Measurements from ENCODE around the gene ALDH7A1. TPM values are rescaled to one million over a fixed set of nuclear protein-coding genes. Genes with fewer than 3 reads are reported as not detected.
A peak's percentile ranks its signal among the peaks of the same experiment; 100 is the strongest.
"Not testable (repeated sequence)": the region's sequence is repeated elsewhere in the genome, so short reads cannot be mapped to it uniquely, and the experiment has no call there.

ALDH7A1 gene
- 10 to 100 TPM; 15.4 to 16.9 TPM for total RNA-seq

DNA sequence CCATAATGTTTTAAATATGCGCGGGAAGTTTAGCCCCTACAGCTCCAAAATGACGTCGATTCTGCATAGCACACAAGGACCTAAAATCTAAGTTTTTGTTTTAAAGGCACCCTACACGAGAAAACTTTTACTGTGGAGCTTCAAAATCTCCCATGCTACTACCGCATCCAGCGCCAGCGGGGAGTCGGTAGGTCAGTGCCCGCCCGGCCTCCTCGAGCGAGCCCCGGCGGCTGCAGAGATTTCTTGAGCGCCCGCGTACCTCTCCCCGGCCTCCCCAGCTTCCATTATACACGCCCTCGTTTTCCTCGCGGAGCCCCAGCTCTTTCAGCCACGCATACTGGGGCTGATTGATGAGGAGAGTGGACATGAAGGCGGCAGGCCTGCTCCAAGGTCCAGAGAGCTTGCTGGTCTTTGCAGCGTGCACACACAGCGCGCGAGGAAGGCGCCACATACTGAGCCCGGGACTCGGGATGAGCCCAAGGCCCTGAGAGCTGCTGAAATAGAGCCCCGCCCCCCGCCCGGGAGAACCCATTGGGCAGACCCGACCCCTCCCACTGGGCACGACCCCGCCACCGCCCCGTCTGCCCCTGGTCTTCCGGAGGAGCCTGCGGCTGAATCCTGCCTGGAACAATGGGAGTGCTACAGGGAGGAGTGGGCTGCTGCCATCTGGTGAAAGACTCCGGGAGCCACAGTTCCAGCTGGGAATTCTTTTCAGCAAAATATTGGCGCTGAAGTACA lies at the start of gene ALDH7A1:
Gene ALDH7A1, minus strand, starts transcription at position 472 of the 738 bp plus-strand sequence. Its CDS starts 21 bp downstream, at position 451.
- peaks cover 5% of the 10 kb centered on the region for H3K36me3 Mint-ChIP-seq
- H3K27ac Mint-ChIP-seq, result peak within 1 kb of the TSS; percentile 60
- peaks cover 7% of the 10 kb centered on the region for H3K4me1 Mint-ChIP-seq
- H3K9me3 Mint-ChIP-seq, result peaks cover 4% of the 10 kb centered on the region
- DNase-seq, result peak; percentile 51
- peak within 1 kb of the TSS; percentile 82 for H3K4me3 Mint-ChIP-seq
- H3K27me3 Mint-ChIP-seq, result no peaks in the 10 kb centered on the region

DNA sequence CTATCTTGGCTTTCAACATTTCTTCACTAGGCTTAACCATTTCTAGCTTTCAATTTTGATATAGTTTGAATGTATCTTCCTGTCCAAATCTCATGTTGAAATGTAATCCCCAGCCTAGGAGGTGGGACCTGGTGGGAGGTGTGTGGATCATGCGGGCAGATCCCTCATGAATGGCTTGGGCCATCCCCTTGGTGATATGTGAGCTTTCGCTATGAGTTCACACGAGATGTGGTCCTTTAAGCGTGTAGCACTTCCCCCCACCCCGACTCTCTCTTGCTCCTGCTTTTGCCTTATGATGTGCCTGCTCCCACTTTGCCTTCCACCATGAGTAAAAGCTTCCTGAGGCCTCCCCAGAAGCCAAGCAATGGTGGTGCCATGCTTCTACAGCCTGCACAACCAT lies 46.4 kb upstream of the ALDH7A1 start:
- H3K4me1 Mint-ChIP-seq, result no peaks in the 10 kb centered on the region
- H3K36me3 Mint-ChIP-seq, result no peaks in the 10 kb centered on the region
- DNase-seq, result no peak
- H3K4me3 Mint-ChIP-seq, result no peak overlapping the region
- H3K27ac Mint-ChIP-seq, result no peak overlapping the region
- peaks cover 6% of the 10 kb centered on the region for H3K9me3 Mint-ChIP-seq
- H3K27me3 Mint-ChIP-seq, result no peaks in the 10 kb centered on the region

DNA sequence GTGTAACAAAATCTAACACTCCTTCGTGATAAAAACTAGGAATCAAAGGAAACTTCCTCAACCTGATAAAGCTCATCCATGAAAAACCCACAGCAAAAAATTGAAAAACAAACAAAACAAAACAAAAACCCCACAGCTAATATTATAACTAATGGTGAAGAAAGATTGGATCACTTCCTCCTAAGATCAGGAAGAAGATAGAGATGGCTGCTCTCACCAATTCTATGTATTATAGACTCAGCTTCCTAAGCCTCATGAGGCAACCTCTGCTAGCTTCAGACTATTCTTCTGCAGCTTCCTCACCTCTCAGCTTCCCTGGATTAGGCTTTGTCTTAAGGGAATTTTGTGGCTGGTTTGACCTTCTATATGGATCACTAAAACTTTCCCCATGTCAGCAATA lies 45.8 kb upstream of the ALDH7A1 start:
- DNase-seq, result no peak
- Mint-ChIP-seq H3K36me3 (no peaks in the 10 kb centered on the region), H3K9me3 (peaks cover 6% of the 10 kb centered on the region), H3K4me1 (no peaks in the 10 kb centered on the region), H3K27me3 (no peaks in the 10 kb centered on the region), H3K27ac (no peak overlapping the region), H3K4me3 (no peak overlapping the region)

DNA sequence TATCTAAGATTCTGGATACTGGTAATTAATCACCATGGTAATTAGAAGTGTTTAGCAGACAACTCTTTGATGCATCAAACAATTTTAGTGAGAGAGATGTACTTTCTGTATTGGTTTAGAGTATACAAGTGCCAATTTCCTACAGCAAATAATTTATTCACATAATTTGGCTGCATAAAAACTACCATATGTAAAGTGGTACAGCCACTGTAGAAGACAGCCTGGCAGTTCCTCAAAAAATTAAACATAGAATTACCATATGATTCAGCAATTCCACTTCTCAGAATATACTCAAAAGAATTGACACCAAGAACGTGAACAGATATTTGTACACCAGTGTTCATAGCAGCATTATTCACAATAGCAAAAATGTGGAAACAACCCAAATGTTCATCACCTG lies 41.9 kb upstream of the ALDH7A1 start:
- Mint-ChIP-seq H3K4me1 (no peaks in the 10 kb centered on the region), H3K27me3 (no peaks in the 10 kb centered on the region), H3K36me3 (no peaks in the 10 kb centered on the region), H3K4me3 (no peak overlapping the region), H3K27ac (no peak overlapping the region), H3K9me3 (no peaks in the 10 kb centered on the region)
- no peak for DNase-seq

DNA sequence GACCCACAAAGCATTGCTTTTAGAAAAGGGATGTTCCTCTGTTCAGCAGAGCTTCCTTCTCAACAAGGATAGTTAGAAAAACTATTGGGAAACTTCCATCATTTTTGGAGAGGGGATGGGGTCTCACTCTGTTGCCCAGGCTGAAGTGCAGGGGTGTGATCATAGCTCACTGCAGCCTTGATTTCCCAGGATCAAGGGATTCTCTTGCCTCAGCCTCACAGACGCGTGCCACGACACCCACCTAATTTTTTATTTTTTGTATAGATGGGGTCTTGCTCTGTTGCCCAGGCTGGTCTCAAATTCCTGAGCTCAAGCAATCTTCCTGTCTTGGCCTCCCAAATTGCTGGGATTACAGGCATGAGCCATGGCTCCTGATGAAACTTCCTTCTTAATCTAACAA lies 40.6 kb upstream of the ALDH7A1 start:
- no peaks in the 10 kb centered on the region for H3K4me1 Mint-ChIP-seq
- H3K27me3 Mint-ChIP-seq, result no peaks in the 10 kb centered on the region
- no peaks in the 10 kb centered on the region for H3K36me3 Mint-ChIP-seq
- H3K9me3 Mint-ChIP-seq, result no peaks in the 10 kb centered on the region
- H3K27ac Mint-ChIP-seq, result no peak overlapping the region
- no peak for DNase-seq
- H3K4me3 Mint-ChIP-seq, result no peak overlapping the region

DNA sequence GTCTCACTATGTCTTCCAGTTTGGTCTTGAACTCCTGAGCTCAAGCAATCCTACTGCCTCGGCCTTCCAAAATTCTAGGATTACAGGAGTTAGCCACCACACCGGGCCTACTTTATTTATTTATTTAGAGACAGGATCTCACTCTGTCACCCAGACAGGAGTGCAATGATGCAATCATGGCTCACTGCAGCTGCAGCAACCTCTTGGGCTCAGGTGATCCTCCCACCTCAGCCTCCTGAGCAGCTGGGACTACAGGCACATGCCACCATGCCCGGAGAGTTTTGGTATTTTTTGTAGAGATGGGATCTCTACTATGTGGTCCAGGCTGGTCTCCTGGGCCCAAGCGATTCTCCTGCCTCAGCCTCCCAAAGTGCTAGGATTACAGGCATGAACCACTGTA lies 38.5 kb upstream of the ALDH7A1 start:
- no peak overlapping the region for H3K4me3 Mint-ChIP-seq
- no peaks in the 10 kb centered on the region for H3K4me1 Mint-ChIP-seq
- DNase-seq, result no peak
- H3K36me3 Mint-ChIP-seq, result no peaks in the 10 kb centered on the region
- no peaks in the 10 kb centered on the region for H3K9me3 Mint-ChIP-seq
- H3K27me3 Mint-ChIP-seq, result no peaks in the 10 kb centered on the region
- H3K27ac Mint-ChIP-seq, result no peak overlapping the region

DNA sequence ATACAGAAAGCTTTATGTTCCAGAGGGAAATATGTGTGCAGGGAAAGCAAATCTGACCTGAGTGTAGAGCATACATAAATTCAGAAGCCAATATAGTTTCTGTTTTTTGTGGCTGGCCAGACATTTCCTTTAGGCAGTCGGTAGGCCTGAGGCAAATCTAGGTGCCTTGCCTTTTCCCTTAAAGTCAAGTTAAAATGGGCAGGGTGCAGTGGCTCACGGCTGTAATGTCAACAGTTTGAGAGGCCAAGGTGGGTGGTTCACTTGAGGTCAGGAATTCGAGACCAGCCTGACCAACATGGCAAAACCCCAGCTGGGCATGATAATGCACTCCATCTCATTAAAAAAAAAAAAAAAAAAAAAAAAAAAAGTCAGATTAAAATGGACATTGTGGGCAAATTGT lies 36.9 kb upstream of the ALDH7A1 start:
- H3K27ac Mint-ChIP-seq, result no peak overlapping the region

DNA sequence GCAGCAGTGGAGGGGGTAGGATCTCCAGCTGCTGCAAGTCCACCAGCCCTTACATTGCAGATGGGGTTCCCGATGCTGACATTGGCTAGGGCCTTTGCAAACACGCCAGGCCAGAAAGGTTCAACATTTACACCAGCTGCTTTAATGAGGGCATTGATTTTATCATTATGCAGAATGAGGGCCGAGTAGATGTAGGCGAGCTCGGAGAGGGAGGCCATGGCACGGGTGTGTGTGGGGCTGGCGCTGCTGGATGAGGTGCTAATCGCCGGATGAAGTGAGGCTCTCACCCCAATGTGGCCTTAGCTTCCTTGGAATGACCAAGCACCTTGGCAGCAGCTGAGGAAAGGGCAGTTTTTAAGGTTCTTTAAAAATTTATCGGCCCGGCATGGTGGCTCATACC lies 33.1 kb upstream of the ALDH7A1 start:
- H3K27me3 Mint-ChIP-seq, result no peaks in the 10 kb centered on the region
- H3K4me3 Mint-ChIP-seq, result no peak overlapping the region
- no peak for DNase-seq
- H3K4me1 Mint-ChIP-seq, result peaks cover 8% of the 10 kb centered on the region
- no peak overlapping the region for H3K27ac Mint-ChIP-seq
- H3K9me3 Mint-ChIP-seq, result no peaks in the 10 kb centered on the region
- peaks cover 9% of the 10 kb centered on the region for H3K36me3 Mint-ChIP-seq

More for the DNA sequence above, 36.9 kb upstream of the ALDH7A1 start:
- Mint-ChIP-seq H3K4me1 (no peaks in the 10 kb centered on the region), H3K36me3 (no peaks in the 10 kb centered on the region), H3K27me3 (no peaks in the 10 kb centered on the region), H3K4me3 (no peak overlapping the region), H3K9me3 (no peaks in the 10 kb centered on the region)
- no peak for DNase-seq

DNA sequence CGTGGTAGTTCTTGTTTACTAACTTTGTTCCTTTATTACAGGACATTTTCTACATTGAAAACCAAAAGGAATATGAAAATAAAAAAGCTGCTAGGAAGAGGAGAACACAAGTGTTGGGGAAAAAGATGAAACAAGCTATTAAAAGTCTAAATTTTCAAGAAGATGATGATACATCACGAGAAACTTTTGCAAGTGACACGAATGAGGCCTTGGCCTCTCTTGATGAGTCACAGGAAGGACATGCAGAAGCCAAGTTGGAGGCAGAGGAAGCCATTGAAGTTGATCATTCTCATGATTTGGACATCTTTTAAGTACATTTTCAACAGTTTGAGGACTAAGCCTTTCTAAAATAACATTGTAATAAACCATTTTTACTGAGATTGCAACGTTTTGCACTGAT lies 29.5 kb upstream of the ALDH7A1 start:
- no peaks in the 10 kb centered on the region for H3K9me3 Mint-ChIP-seq
- H3K27ac Mint-ChIP-seq, result peak overlapping the region; percentile 57
- DNase-seq, result no peak
- H3K4me3 Mint-ChIP-seq, result no peak overlapping the region
- H3K27me3 Mint-ChIP-seq, result no peaks in the 10 kb centered on the region
- peaks cover 8% of the 10 kb centered on the region for H3K4me1 Mint-ChIP-seq
- peaks cover 11% of the 10 kb centered on the region for H3K36me3 Mint-ChIP-seq

DNA sequence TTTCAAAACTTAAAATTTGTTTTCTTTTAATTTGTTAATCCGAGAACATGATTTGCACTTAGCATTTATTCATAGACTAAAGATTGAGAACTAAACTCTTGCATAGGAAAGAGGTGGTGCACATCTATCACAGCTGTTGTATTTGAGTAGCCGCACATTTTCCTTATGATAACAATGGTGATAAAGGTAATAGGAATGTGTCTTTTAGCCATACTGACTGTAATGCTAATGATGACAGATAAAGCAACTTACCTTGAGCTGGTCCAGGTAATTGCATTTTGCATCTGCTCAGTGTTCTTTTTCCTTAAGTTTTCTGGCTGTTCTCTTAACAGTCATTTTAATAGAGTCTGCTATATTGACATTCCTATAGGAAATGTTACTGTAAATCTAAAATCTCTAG lies 24.8 kb upstream of the ALDH7A1 start:
- no peak overlapping the region for H3K4me3 Mint-ChIP-seq
- H3K4me1 Mint-ChIP-seq, result peaks cover 14% of the 10 kb centered on the region
- H3K27ac Mint-ChIP-seq, result no peak overlapping the region
- DNase-seq, result no peak
- no peaks in the 10 kb centered on the region for H3K9me3 Mint-ChIP-seq
- H3K27me3 Mint-ChIP-seq, result no peaks in the 10 kb centered on the region
- peaks cover 16% of the 10 kb centered on the region for H3K36me3 Mint-ChIP-seq

DNA sequence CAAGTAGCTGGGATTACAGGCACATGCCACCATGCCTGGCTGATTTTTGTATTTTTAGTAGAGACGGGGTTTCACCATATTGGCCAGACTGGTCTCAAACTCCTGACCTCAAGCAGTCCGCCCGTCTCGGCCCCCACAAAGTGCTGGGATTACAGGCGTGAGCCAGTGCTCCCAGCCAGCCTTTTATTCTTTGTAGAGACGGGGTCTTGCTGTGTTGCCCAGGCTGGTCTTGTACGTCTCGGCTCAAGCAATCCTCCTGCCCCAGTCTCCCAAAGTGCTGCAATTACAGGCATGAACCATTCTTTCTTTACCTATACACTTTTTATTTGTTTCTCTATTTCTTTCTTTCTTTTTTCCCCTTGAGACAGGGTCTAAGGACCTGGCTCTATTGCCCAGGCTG lies 22.6 kb upstream of the ALDH7A1 start:
- not testable (repeated sequence) for H3K27me3 Mint-ChIP-seq, H3K36me3 Mint-ChIP-seq, H3K4me3 Mint-ChIP-seq, DNase-seq, H3K9me3 Mint-ChIP-seq, H3K27ac Mint-ChIP-seq
- peaks cover 17% of the 10 kb centered on the region for H3K4me1 Mint-ChIP-seq

DNA sequence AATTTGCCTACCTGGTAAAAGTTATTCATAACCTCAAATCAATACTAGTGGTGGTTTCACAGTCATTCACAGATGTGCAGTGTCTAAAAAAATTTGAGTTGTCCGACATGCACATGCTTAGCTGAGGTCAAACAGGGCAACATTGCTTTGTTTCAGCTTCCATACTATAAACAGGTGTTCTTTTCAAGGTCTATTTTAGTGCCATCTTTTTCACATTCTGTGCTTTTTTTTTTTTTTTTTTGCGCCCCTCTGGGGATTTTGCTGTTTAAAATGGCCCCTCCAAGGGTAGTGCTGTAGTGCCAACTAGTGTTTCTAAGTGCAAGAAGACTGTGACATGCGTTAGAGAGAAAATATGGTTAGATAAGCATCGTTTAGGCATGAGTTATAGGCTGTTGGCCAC lies 20.3 kb upstream of the ALDH7A1 start:
- Mint-ChIP-seq H3K4me1 (peaks cover 27% of the 10 kb centered on the region), H3K4me3 (no peak overlapping the region), H3K36me3 (peaks cover 19% of the 10 kb centered on the region), H3K27ac (no peak overlapping the region), H3K27me3 (no peaks in the 10 kb centered on the region), H3K9me3 (no peaks in the 10 kb centered on the region)
- DNase-seq, result no peak

DNA sequence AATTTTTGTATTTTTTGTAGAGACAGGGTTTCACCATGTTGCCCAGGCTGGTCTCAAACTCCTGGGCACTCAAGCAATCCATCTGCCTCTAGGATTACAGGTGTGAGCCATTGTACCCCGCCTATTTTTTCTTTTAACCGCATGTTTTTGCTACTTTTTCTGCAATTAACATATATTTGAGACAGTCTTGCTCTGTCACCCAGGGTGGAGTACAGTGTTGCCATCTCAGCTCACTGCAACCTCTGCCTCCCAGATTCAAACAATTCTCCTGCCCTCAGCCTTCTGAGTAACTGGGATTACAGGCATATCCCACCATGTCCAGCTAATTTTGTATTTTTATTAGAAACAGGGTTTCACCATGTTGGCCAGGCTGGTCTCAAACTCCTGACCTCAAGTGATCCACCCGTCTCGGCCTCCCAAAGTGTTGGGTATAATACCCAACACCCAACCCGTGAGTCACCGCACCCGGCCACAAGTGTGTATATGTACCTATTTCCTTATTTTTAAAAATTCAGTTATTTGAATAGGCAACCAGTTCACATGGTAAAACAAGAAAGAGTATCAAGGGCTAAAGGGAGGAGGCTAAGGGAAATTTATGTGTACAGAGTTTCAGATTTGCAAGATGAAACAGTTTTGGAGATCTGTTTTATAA lies 19.0 kb upstream of the ALDH7A1 start:
- Mint-ChIP-seq H3K4me1 (peaks cover 32% of the 10 kb centered on the region), H3K27me3 (no peaks in the 10 kb centered on the region), H3K36me3 (peaks cover 24% of the 10 kb centered on the region), H3K27ac (no peak overlapping the region), H3K4me3 (no peak overlapping the region), H3K9me3 (no peaks in the 10 kb centered on the region)
- no peak for DNase-seq

DNA sequence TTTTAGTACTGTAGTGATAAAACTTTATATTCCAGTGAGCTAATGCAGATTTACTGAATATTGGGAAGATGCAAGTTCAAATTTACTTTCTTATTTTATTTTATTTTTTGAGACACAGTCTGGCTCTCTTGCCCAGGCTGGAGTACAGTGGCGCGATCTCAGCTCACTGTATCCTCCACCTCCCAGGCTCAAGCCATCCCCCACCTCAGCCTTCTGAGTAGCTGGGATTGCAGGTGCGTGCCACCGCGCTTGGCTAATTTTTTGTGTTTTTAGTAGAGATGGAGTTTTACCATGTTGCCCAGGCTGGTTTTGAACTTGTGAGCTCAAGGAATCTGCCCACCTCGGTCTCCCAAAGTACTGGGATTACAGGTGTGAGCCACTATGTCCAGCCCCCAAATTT lies 15.6 kb upstream of the ALDH7A1 start:
- peaks cover 49% of the 10 kb centered on the region for H3K4me1 Mint-ChIP-seq
- DNase-seq, result no peak
- H3K27ac Mint-ChIP-seq, result no peak overlapping the region
- H3K9me3 Mint-ChIP-seq, result no peaks in the 10 kb centered on the region
- no peaks in the 10 kb centered on the region for H3K27me3 Mint-ChIP-seq
- peaks cover 28% of the 10 kb centered on the region for H3K36me3 Mint-ChIP-seq
- no peak overlapping the region for H3K4me3 Mint-ChIP-seq

DNA sequence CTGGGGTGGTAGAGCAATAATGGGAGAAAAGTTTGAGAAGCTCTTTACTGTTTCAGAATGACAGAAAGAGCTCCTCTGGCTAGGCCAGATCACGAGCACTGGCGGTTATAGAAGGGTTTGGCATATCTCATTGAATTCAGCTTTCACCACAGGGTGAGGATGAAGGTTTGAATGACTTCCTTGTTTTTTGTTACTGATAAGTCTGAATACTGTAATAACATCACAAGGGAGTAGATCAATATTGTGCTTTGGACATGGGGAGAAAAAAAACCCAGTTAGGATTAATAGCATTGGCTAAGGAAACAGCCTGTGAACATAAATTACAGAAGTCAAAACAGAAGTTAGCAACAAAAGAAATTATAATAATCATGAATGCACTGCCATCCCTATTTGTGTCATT lies 15.1 kb upstream of the ALDH7A1 start:
- no peak overlapping the region for H3K27ac Mint-ChIP-seq
- H3K9me3 Mint-ChIP-seq, result no peaks in the 10 kb centered on the region
- no peak overlapping the region for H3K4me3 Mint-ChIP-seq
- DNase-seq, result no peak
- peaks cover 30% of the 10 kb centered on the region for H3K36me3 Mint-ChIP-seq
- no peaks in the 10 kb centered on the region for H3K27me3 Mint-ChIP-seq
- H3K4me1 Mint-ChIP-seq, result peaks cover 47% of the 10 kb centered on the region

DNA sequence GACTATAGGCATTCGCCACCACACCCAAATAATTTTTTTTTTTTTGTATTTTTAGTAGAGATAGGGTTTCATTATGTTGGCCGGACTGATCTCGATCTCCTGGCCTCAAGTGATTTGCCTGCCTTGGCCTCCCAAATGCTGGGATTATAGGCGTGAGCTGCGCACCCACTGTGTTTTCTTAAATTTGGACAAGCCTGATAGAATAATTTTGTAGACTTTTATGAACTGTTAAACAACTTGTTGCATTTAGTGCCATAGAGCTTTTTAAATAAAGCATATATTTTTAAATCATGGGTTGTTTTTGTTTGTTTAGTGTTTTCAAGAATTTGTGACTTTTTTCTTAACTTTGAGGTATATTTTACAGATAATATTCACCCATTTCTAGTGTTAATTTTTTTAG lies 10.5 kb upstream of the ALDH7A1 start:
- Mint-ChIP-seq H3K4me3 (peak overlapping the region; percentile 16), H3K9me3 (no peaks in the 10 kb centered on the region)

More for the DNA sequence above, 10.5 kb upstream of the ALDH7A1 start:
- Mint-ChIP-seq H3K36me3 (peaks cover 31% of the 10 kb centered on the region), H3K4me1 (peaks cover 44% of the 10 kb centered on the region), H3K27me3 (no peaks in the 10 kb centered on the region), H3K27ac (no peak overlapping the region)
- no peak for DNase-seq
